H1 (cell line): ENCODE results near the gene XIAP. TPM values are rescaled to one million over a fixed set of nuclear protein-coding genes. Genes with fewer than 3 reads are reported as not detected.

Experiments
- CTCF ChIA-PET: fragments of 300-600 bp; sonication (Branson Sonifier 250); formaldehyde crosslinking; loops from one replicate; lab custom pipeline; 2021; ENCODE audit not compliant: partially characterized antibody; lab: Charles Lee
- POLR2A ChIA-PET: fragments of 300-600 bp; sonication (Branson Sonifier 250); formaldehyde crosslinking; loops from one replicate; lab custom pipeline; 2021; ENCODE audit warnings: inconsistent platforms; ENCODE audit not compliant: partially characterized antibody; lab: Charles Lee
- DNase-seq, 2 experiments: peaks; one replicate each; pipeline versions ENCODE4 v3.0.0 to v3.0.0-alpha.2; 2010 to 2022; ENCODE audit warnings: low spot score in 2 of 2, low read depth in 1 of 2, mixed read lengths in 1 of 2
- FAIRE-seq: peaks from 2 replicates; lab custom pipeline; 2011; peaks lifted over from hg19 to GRCh38; lab: Jason Lieb, UNC
- H2AFZ ChIP-seq: 2 replicates; pipeline ENCODE4 v1.8.1; 2012; ENCODE audit warnings: low read length, inconsistent platforms
- H2AK5ac ChIP-seq: 2 replicates; pipeline ENCODE4 v1.6.1; 2013; ENCODE audit warnings: low read depth, low read length
- H2BK120ac ChIP-seq: replicated peaks from 2 replicates; pipeline ENCODE3; 2013; ENCODE audit warnings: low read depth, low read length, inconsistent platforms
- H2BK12ac ChIP-seq: 2 replicates; pipeline ENCODE4 v1.6.1; 2013; ENCODE audit warnings: low read depth, low read length
- H2BK15ac ChIP-seq: 2 replicates; pipeline ENCODE4 v1.6.1; 2013; ENCODE audit warnings: low read length
- H2BK20ac ChIP-seq: 2 replicates; pipeline ENCODE4 v1.6.1; 2013; ENCODE audit warnings: low read length
- H2BK5ac ChIP-seq: 2 replicates; pipeline ENCODE4 v1.6.1; 2013; ENCODE audit warnings: low read depth, low read length
- H3K14ac ChIP-seq: 2 replicates; pipeline ENCODE4 v1.6.1; 2013; ENCODE audit warnings: inconsistent platforms; ENCODE audit not compliant: insufficient read length
- H3K18ac ChIP-seq: 2 replicates; pipeline ENCODE4 v1.6.1; 2013; ENCODE audit warnings: low read length; ENCODE audit errors: extremely low read depth
- H3K23ac ChIP-seq: 2 replicates; pipeline ENCODE4 v1.6.1; 2013; ENCODE audit warnings: inconsistent platforms; ENCODE audit not compliant: insufficient read length
- H3K23me2 ChIP-seq: 2 replicates; pipeline ENCODE4 v1.6.1; 2013; ENCODE audit warnings: low read depth, low read length
- H3K27ac ChIP-seq: 2 replicates; pipeline ENCODE4 v1.6.1; 2011; ENCODE audit warnings: low read depth, low read length, inconsistent platforms
- H3K27me3 ChIP-seq, 4 experiments: replicated peaks in 1 of 4; 1 replicate in 1 of 4; 2 replicates in 3 of 4; pipeline versions ENCODE4 v1.6.1 to v1.8.1; 2011 to 2013; ENCODE audit warnings: low read length in 3 of 4, mild to moderate bottlenecking in 3 of 4, inconsistent platforms in 2 of 4, mixed read lengths in 2 of 4, moderate library complexity in 1 of 4; ENCODE audit not compliant: control insufficient read depth in 3 of 4, insufficient read depth in 3 of 4; ENCODE audit errors: extremely low read depth in 1 of 4
- H3K36me3 ChIP-seq, 4 experiments: 2 replicates each; pipeline versions ENCODE4 v1.6.1 to v1.8.1; 2011 to 2013; ENCODE audit warnings: mild to moderate bottlenecking in 4 of 4, low read length in 3 of 4, moderate library complexity in 2 of 4, control low read depth in 1 of 4, inconsistent platforms in 1 of 4; ENCODE audit not compliant: insufficient read depth in 4 of 4, control insufficient read depth in 2 of 4
- H3K4ac ChIP-seq: replicated peaks from 2 replicates; pipeline ENCODE3; 2013; ENCODE audit warnings: low read length, low read depth, mixed read lengths, inconsistent platforms; ENCODE audit not compliant: insufficient read length
- H3K4me1 ChIP-seq, 4 experiments: replicated peaks in 1 of 4; 1 replicate in 1 of 4; 2 replicates in 3 of 4; pipeline versions ENCODE4 v1.6.1 to v1.8.1; 2011 to 2013; ENCODE audit warnings: low read length in 3 of 4, inconsistent platforms in 2 of 4, mixed read lengths in 1 of 4; ENCODE audit not compliant: insufficient read depth in 4 of 4, control insufficient read depth in 3 of 4
- H3K4me2 ChIP-seq, 2 experiments: 2 replicates each; pipeline versions ENCODE4 v1.6.1 to v1.8.1; 2011 to 2013; ENCODE audit warnings: low read depth in 2 of 2, low read length in 2 of 2, control low read depth in 1 of 2, inconsistent platforms in 1 of 2, mild to moderate bottlenecking in 1 of 2; ENCODE audit not compliant: insufficient read depth in 1 of 2
- H3K4me3 ChIP-seq, 4 experiments: fragments of 200-600, 300-600 bp in 1 of 4; sonication (generic), shearing (Covaris generic), sonication (Bioruptor Twin) in 1 of 4; 2 replicates each; pipeline versions ENCODE4 v1.5.1 to v1.8.1; 2011 to 2016; ENCODE audit warnings: low read length in 4 of 4, low read depth in 3 of 4, control low read depth in 2 of 4, inconsistent platforms in 2 of 4, mild to moderate bottlenecking in 2 of 4, mixed read lengths in 1 of 4, moderate library complexity in 1 of 4; ENCODE audit not compliant: insufficient read depth in 2 of 4; ENCODE audit errors: extremely low read depth in 1 of 4
- H3K56ac ChIP-seq: replicated peaks from 2 replicates; pipeline ENCODE3; 2013; ENCODE audit warnings: low read depth, mild to moderate bottlenecking, mixed read lengths, low read length, inconsistent platforms; ENCODE audit not compliant: insufficient read length
- H3K79me1 ChIP-seq: 2 replicates; pipeline ENCODE4 v1.6.1; 2013; ENCODE audit warnings: low read depth, low read length, control low read depth
- H3K79me2 ChIP-seq, 2 experiments: 2 replicates each; pipeline versions ENCODE4 v1.6.1 to v1.8.1; 2012 to 2013; ENCODE audit warnings: low read length in 2 of 2, mild to moderate bottlenecking in 2 of 2, inconsistent platforms in 1 of 2; ENCODE audit not compliant: insufficient read depth in 2 of 2, control insufficient read depth in 1 of 2
- H3K9ac ChIP-seq, 4 experiments: replicated peaks in 1 of 4; 1 replicate in 1 of 4; 2 replicates in 3 of 4; pipeline versions ENCODE4 v1.6.1 to v1.8.1; 2011 to 2013; ENCODE audit warnings: low read depth in 3 of 4, low read length in 3 of 4, control low read depth in 2 of 4, mild to moderate bottlenecking in 2 of 4, moderate library complexity in 2 of 4, inconsistent platforms in 1 of 4; ENCODE audit errors: extremely low read depth in 1 of 4
- H3K9me3 ChIP-seq, 2 experiments: 2 replicates each; pipeline versions ENCODE4 v1.6.1 to v1.8.1; 2012 to 2013; ENCODE audit warnings: mild to moderate bottlenecking in 2 of 2, moderate library complexity in 2 of 2, control low read depth in 1 of 2, inconsistent platforms in 1 of 2, low read depth in 1 of 2, low read length in 1 of 2, mixed read lengths in 1 of 2; ENCODE audit not compliant: insufficient read depth in 2 of 2
- H4K20me1 ChIP-seq, 2 experiments: replicated peaks in 1 of 2; 2 replicates each; pipeline versions ENCODE3 to v1.8.1; 2011 to 2013; ENCODE audit warnings: inconsistent platforms in 2 of 2, low read length in 2 of 2, mild to moderate bottlenecking in 1 of 2; ENCODE audit not compliant: insufficient read depth in 2 of 2, control insufficient read depth in 1 of 2
- H4K5ac ChIP-seq: 2 replicates; pipeline ENCODE4 v1.6.1; 2013; ENCODE audit warnings: low read length, low read depth, mixed read lengths, inconsistent platforms; ENCODE audit not compliant: insufficient read length
- H4K8ac ChIP-seq: 2 replicates; pipeline ENCODE4 v1.8.0; 2013; ENCODE audit warnings: mild to moderate bottlenecking, moderate library complexity, low read length, inconsistent platforms; ENCODE audit not compliant: insufficient read depth; ENCODE audit errors: extremely low read depth
- H4K91ac ChIP-seq: replicated peaks from 2 replicates; pipeline ENCODE3; 2013; ENCODE audit warnings: low read length, mixed read lengths, inconsistent platforms; ENCODE audit not compliant: insufficient read length
- BCL11A ChIP-seq, 2 experiments: IDR thresholded peaks; one replicate each; pipeline ENCODE4 v1.6.1; 2011; ENCODE audit warnings: low read depth in 2 of 2, low read length in 2 of 2, mild to moderate bottlenecking in 2 of 2
- CBX8 ChIP-seq: fragments of 300-800, 300-1000 bp; sonication (generic); IDR thresholded peaks from 2 replicates; pipeline ENCODE4 v1.7.1; 2016; ENCODE audit warnings: low read depth, low read length, borderline replicate concordance
- EGR1 ChIP-seq: IDR thresholded peaks from 2 replicates; pipeline ENCODE4 v1.6.1; 2011; ENCODE audit warnings: low read depth, low read length, borderline replicate concordance
- EZH2 ChIP-seq: fragments of 200-600 bp; sonication (generic); IDR thresholded peaks from 2 replicates; pipeline ENCODE4 v1.7.1; 2012; ENCODE audit warnings: low read depth, mild to moderate bottlenecking, moderate library complexity, low read length, inconsistent platforms; ENCODE audit not compliant: severe bottlenecking
- MAX ChIP-seq: IDR thresholded peaks from 2 replicates; pipeline ENCODE4 v1.6.1; 2012; ENCODE audit warnings: inconsistent platforms
- RAD21 ChIP-seq, 2 experiments: IDR thresholded peaks in 1 of 2; conservative IDR thresholded peaks in 1 of 2; 2 replicates each; pipeline ENCODE4 v1.6.1; 2011; ENCODE audit warnings: low read depth in 2 of 2, low read length in 2 of 2, improper control_type of control experiment in 1 of 2, inconsistent platforms in 1 of 2, mild to moderate bottlenecking in 1 of 2, moderate library complexity in 1 of 2
- RNF2 ChIP-seq: fragments of 200-900, 300-1000 bp; sonication (generic); IDR thresholded peaks from 2 replicates; pipeline ENCODE4 v1.7.1; 2016; ENCODE audit warnings: borderline replicate concordance, low read depth, mild to moderate bottlenecking, antibody characterized with exemption, low read length; ENCODE audit not compliant: poor library complexity, severe bottlenecking; ENCODE audit errors: missing control alignments
- SIX5 ChIP-seq: IDR thresholded peaks from 2 replicates; pipeline ENCODE4 v1.6.1; 2011; ENCODE audit warnings: mild to moderate bottlenecking, low read depth, low read length
- SP4 ChIP-seq: IDR thresholded peaks from 2 replicates; pipeline ENCODE4 v1.6.1; 2012; ENCODE audit warnings: low read length, inconsistent platforms
- SRF ChIP-seq: IDR thresholded peaks from 2 replicates; pipeline ENCODE4 v1.6.1; 2011; ENCODE audit warnings: mild to moderate bottlenecking, low read depth, low read length, moderate library complexity
- WGBS, 2 experiments: shearing (Covaris generic) in 1 of 2; methylation state at CpG; one replicate each; pipeline versions ENCODE4 v1.1.6 to v1.1.7; 2013 to 2015; ENCODE audit warnings: low lambda C conversion rate in 2 of 2, mixed read lengths in 2 of 2, inconsistent platforms in 1 of 2, low coverage in 1 of 2, missing lambda C conversion rate in 1 of 2; ENCODE audit not compliant: insufficient replicate concordance in 2 of 2, insufficient coverage in 1 of 2, insufficient read length in 1 of 2; ENCODE audit errors: extremely low coverage in 1 of 2, missing lambda C conversion rate in 1 of 2; 5-methylcytosine and 5-hydroxymethylcytosine counted together
- polyA plus RNA-seq, 7 experiments: library from polyadenylated mRNA; depleted of rRNA in 3 of 7; stranded (reverse) in 5 of 7; unstranded in 2 of 7; fragments of >200 nt in 5 of 7; fragments of 200-250 nt in 2 of 7; gene quantifications; 1 replicate in 5 of 7; 2 replicates in 1 of 7; 4 replicates in 1 of 7; pipeline versions ENCODE4 v1.2.1 to v1.2.3, GENCODE V29; 2011 to 2013; ENCODE audit warnings: missing spikeins in 2 of 7, mixed read lengths in 2 of 7
- total RNA-seq: library from RNA; stranded (reverse); fragmentation: NEBNext Ultra II Directional; extraction: Animal tissue kit (Norgen Biotek cat#: 25700); gene quantifications from 2 replicates; pipeline ENCODE4 v1.2.1, GENCODE V29; 2021

XIAP gene
- total and polyA plus RNA-seq, 2 of the 8 experiments (the other 6 are each of a cell fraction or from before 2014, with no cell fraction given): 5.9 to 44.7 TPM

- H4K8ac ChIP-seq: no peak overlapping the region
- no peaks in the 10 kb centered on the region for H3K23me2 ChIP-seq
- no peak overlapping the region for H2BK12ac ChIP-seq
- H4K20me1 ChIP-seq: no peaks in the 10 kb centered on the region
- no peak overlapping the region for H3K9ac ChIP-seq
- DNase-seq (no peak), FAIRE-seq (no peak)
- no peak overlapping the region for H2BK20ac ChIP-seq
- no peaks in the 10 kb centered on the region for H3K36me3 ChIP-seq
- H2AK5ac ChIP-seq: no peak overlapping the region
- no peak overlapping the region for H3K18ac ChIP-seq
- H3K4me1 ChIP-seq: no peaks in the 10 kb centered on the region
- H3K4ac ChIP-seq: no peak overlapping the region
- no peak overlapping the region for H3K56ac ChIP-seq
- H4K91ac ChIP-seq: no peak overlapping the region
- ChIA-PET CTCF (no interaction called here), POLR2A (no interaction called here)
- 81% methylated on average over 12 of the region's 12 CpGs; no CpG with 5 or more reads in 1 of the 2 experiments for WGBS, 2 experiments
- H3K23ac ChIP-seq: no peak overlapping the region
- no peak overlapping the region for H2AFZ ChIP-seq
- H2BK5ac ChIP-seq: no peak overlapping the region
- no peaks in the 10 kb centered on the region for H3K79me2 ChIP-seq
- H3K27ac ChIP-seq: no peak overlapping the region
- no peak overlapping the region for H3K14ac ChIP-seq
- H3K9me3 ChIP-seq: no peaks in the 10 kb centered on the region
- H3K4me2 ChIP-seq: no peak overlapping the region
- no peak overlapping the region for H4K5ac ChIP-seq
- no peaks in the 10 kb centered on the region for H3K79me1 ChIP-seq
- no peak overlapping the region for H2BK120ac ChIP-seq
- no peaks in the 10 kb centered on the region for H3K27me3 ChIP-seq
- TF ChIP-seq RNF2 (no peak), RAD21 (IDR thresholded peaks at IDR 0.05 in 1 of 2, conservative IDR thresholded peaks at IDR 0.05 in 1 of 2; ENCODE audit: low read depth in 2 of 2, low read length in 2 of 2) (no peak), SRF (no peak), EZH2 (no peak), SP4 (no peak), EGR1 (no peak), BCL11A (IDR thresholded peaks at IDR 0.05; ENCODE audit: low read depth in 2 of 2, low read length in 2 of 2) (no peak), MAX (no peak), CBX8 (no peak), SIX5 (no peak)
- H2BK15ac ChIP-seq: no peak overlapping the region
- no peak overlapping the region for H3K4me3 ChIP-seq
These were observed 10.8 kb upstream of the XIAP start for GRCh38 chrX:123849096-123849495.
